Spleen (tissue), 11 donors: ENCODE data around the gene RND2. TPM values are rescaled to one million over a fixed set of nuclear protein-coding genes. Genes with fewer than 3 reads are reported as not detected.

Source experiments
- DNase-seq: peaks from one replicate; pipeline ENCODE4 v3.0.0-alpha.2; 2020
- H3K27ac ChIP-seq, 8 donors: fragments of 200-600 bp; sonication (generic) in 7 of 8; 1 replicate in 4 of 8; 2 replicates in 4 of 8; pipeline versions ENCODE4 v1.5.0 to v1.8.0; 2016 to 2021; ENCODE audit warnings: inconsistent platforms in 4 of 8, mild to moderate bottlenecking in 4 of 8, moderate library complexity in 1 of 8
- H3K27me3 ChIP-seq, 7 donors: fragments of 200-600 bp; sonication (generic) in 6 of 7; replicated peaks in 1 of 7; 1 replicate in 4 of 7; 2 replicates in 3 of 7; pipeline versions ENCODE4 v1.5.0 to v1.8.0; 2016 to 2021; ENCODE audit warnings: inconsistent platforms in 3 of 7, mild to moderate bottlenecking in 1 of 7
- H3K36me3 ChIP-seq, 6 donors: fragments of 200-600 bp; sonication (generic) in 5 of 6; 1 replicate in 4 of 6; 2 replicates in 2 of 6; pipeline versions ENCODE4 v1.5.0 to v1.8.0; 2016 to 2021; ENCODE audit warnings: inconsistent platforms in 2 of 6
- H3K4me1 ChIP-seq, 6 donors: fragments of 200-600 bp; sonication (generic) in 5 of 6; 1 replicate in 3 of 6; 2 replicates in 3 of 6; pipeline versions ENCODE4 v1.5.0 to v1.8.0; 2016 to 2021; ENCODE audit warnings: inconsistent platforms in 3 of 6
- H3K4me3 ChIP-seq, 8 donors: fragments of 200-600 bp; sonication (generic) in 7 of 8; 1 replicate in 4 of 8; 2 replicates in 4 of 8; pipeline versions ENCODE4 v1.5.0 to v1.8.0; 2016 to 2021; ENCODE audit warnings: inconsistent platforms in 4 of 8, mild to moderate bottlenecking in 4 of 8, moderate library complexity in 2 of 8
- H3K9me3 ChIP-seq, 8 donors: fragments of 200-600 bp; sonication (generic) in 7 of 8; 1 replicate in 4 of 8; 2 replicates in 4 of 8; pipeline versions ENCODE4 v1.5.0 to v1.8.0; 2016 to 2021; ENCODE audit warnings: inconsistent platforms in 4 of 8
- POLR2A ChIP-seq, 3 donors: fragments of 450-650 bp; IDR thresholded peaks; one replicate each; pipeline ENCODE4 v1.5.1; 2017; ENCODE audit warnings: antibody characterized with exemption in 3 of 3, mild to moderate bottlenecking in 1 of 3
- POLR2AphosphoS5 ChIP-seq, 3 donors: sonication (generic); formaldehyde crosslinking; IDR thresholded peaks; one replicate each; pipeline ENCODE4 v1.5.1; 2017; ENCODE audit warnings: antibody characterized with exemption in 3 of 3
- WGBS, 5 donors: extraction: QIAGEN DNeasy Blood & Tissue Kit in 3 of 5; methylation state at CpG; one replicate each; pipeline versions ENCODE4 v1.1.5 to v1.1.7; 2013 to 2018; 5-methylcytosine and 5-hydroxymethylcytosine counted together
- intact Hi-C: fragments of 100-400 bp; cut with DNase I; formaldehyde crosslinking; loops from one replicate; pipeline ENCODE4 v1.15.0; 2023; ENCODE audit warnings: low total_unique reads
- polyA plus RNA-seq, 3 donors: library from polyadenylated mRNA; stranded (reverse); fragments of 200-250 nt; gene quantifications; one replicate each; pipeline ENCODE4 v1.2.1, GENCODE V29; 2013
- total RNA-seq, 7 donors: library from RNA; depleted of rRNA in 3 of 7; stranded (reverse); fragments of >200 nt in 3 of 7; fragmentation: NEBNext Ultra II Directional in 4 of 7; extraction: Animal tissue kit (Norgen Biotek cat#: 25700) in 4 of 7; gene quantifications; one replicate each; pipeline versions ENCODE4 v1.1.0 to v1.2.1, GENCODE V29; 2016 to 2021
- TF ChIP-seq, protein P1 (sequence below), 11 experiments: fragments of 200-600 bp in 7 of 11; fragments of 450-650 bp in 4 of 11; sonication (generic) in 4 of 11; IDR thresholded peaks in 8 of 11; conservative IDR thresholded peaks in 3 of 11; 1 replicate in 7 of 11; 2 replicates in 4 of 11; pipeline versions ENCODE4 v1.4.0 to v1.8.0; 2016 to 2021; ENCODE audit warnings: antibody characterized with exemption in 11 of 11, inconsistent platforms in 4 of 11, mild to moderate bottlenecking in 1 of 11
- donor health status: healthy with polysubstance abuse.
- donor health status: DM: no; HTN: no; CAD: no; lungs with moderate emphysema.
- donor health status: DM: no; HTN: no; CAD: no.
- donor health status: Bipolar disorder and iron deficiency.
- donor health status: healthy.
- donor health status: DM: no; HTN: no; CAD: no.
- donor health status: DM: yes; HTN: yes; CAD: no.

Gene RND2
- total and polyA plus RNA-seq, 10 donors, result 0.09 to 0.47 (median 0.26) TPM

- Histone ChIP-seq H3K9me3 (no peaks in the 10 kb centered on the region), H3K4me3 (peak overlapping the region in 5 of 8 donors; percentile 62 to 97 (median 67)), H3K27me3 (no peaks in the 10 kb centered on the region), H3K4me1 (peaks cover 13 to 52% (median 42%) of the 10 kb centered on the region in 6 donors), H3K36me3 (peaks cover 0 to 62% (median 41%) of the 10 kb centered on the region in 6 donors), H3K27ac (peak overlapping the region; percentile 45 to 96 (median 90))
- 24 to 39% (median 28%) methylated on average over 5 of the region's 5 CpGs for WGBS, 5 donors
- intact Hi-C loops, result no loop called here
- no peak for DNase-seq
- TF ChIP-seq POLR2AphosphoS5 (IDR thresholded peaks at IDR 0.05) (no peak), POLR2A (IDR thresholded peaks at IDR 0.05) (no peak)
- TF ChIP-seq, protein P1, sequence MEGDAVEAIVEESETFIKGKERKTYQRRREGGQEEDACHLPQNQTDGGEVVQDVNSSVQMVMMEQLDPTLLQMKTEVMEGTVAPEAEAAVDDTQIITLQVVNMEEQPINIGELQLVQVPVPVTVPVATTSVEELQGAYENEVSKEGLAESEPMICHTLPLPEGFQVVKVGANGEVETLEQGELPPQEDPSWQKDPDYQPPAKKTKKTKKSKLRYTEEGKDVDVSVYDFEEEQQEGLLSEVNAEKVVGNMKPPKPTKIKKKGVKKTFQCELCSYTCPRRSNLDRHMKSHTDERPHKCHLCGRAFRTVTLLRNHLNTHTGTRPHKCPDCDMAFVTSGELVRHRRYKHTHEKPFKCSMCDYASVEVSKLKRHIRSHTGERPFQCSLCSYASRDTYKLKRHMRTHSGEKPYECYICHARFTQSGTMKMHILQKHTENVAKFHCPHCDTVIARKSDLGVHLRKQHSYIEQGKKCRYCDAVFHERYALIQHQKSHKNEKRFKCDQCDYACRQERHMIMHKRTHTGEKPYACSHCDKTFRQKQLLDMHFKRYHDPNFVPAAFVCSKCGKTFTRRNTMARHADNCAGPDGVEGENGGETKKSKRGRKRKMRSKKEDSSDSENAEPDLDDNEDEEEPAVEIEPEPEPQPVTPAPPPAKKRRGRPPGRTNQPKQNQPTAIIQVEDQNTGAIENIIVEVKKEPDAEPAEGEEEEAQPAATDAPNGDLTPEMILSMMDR (IDR thresholded peaks at IDR 0.05 in 8 of 11, conservative IDR thresholded peaks at IDR 0.05 in 3 of 11), result no peak
These were observed 27.5 kb upstream of the RND2 start for GRCh38 chr17:42997390-42997983.

- peak; percentile 98 for DNase-seq
- TF ChIP-seq, protein P1 (IDR thresholded peaks at IDR 0.05 in 8 of 11, conservative IDR thresholded peaks at IDR 0.05 in 3 of 11), result peak; percentile 93 to 100 (median 99)
- TF ChIP-seq POLR2AphosphoS5 (IDR thresholded peaks at IDR 0.05) (peak; percentile 95 to 98 (median 95)), POLR2A (IDR thresholded peaks at IDR 0.05) (peak in 1 of 3 donors; percentile 23)
- Histone ChIP-seq H3K4me1 (peaks cover 13 to 60% (median 48%) of the 10 kb centered on the region in 6 donors), H3K27me3 (no peaks in the 10 kb centered on the region), H3K4me3 (peak within 1 kb of the TSS; percentile 62 to 97 (median 73)), H3K9me3 (no peaks in the 10 kb centered on the region), H3K36me3 (peaks cover 0 to 62% (median 42%) of the 10 kb centered on the region in 6 donors), H3K27ac (peak within 1 kb of the TSS; percentile 82 to 96 (median 91))
- intact Hi-C loops, result no loop called here
- 0 to 1% (median 0%) methylated on average over 35 to 49 of the region's 49 CpGs for WGBS, 5 donors
These were observed 26.8 kb upstream of the RND2 start, which contains the start of gene RPL27 for GRCh38 chr17:42997984-42998938. TSS of gene RPL27 (plus strand) at chr17:42998419. CDS start at chr17:42998751, 332 bp downstream.

GRCh38 chr17:42999003-42999525 is 26.0 kb upstream of the RND2 start:
- no peak for DNase-seq
- no peaks in the 10 kb centered on the region for H3K27me3 ChIP-seq
- H3K27ac ChIP-seq, result peak overlapping the region; percentile 82 to 96 (median 91)
- H3K4me1 ChIP-seq, result peaks cover 13 to 66% (median 52%) of the 10 kb centered on the region in 6 donors
- H3K9me3 ChIP-seq, result no peaks in the 10 kb centered on the region
- H3K36me3 ChIP-seq, result peaks cover 0 to 62% (median 43%) of the 10 kb centered on the region in 6 donors
- TF ChIP-seq, protein P1 (IDR thresholded peaks at IDR 0.05 in 8 of 11, conservative IDR thresholded peaks at IDR 0.05 in 3 of 11), result no peak
- TF ChIP-seq POLR2AphosphoS5 (IDR thresholded peaks at IDR 0.05), result no peak
- TF ChIP-seq POLR2A (IDR thresholded peaks at IDR 0.05), result no peak
- 7 to 21% (median 15%) methylated on average over 10 of the region's 10 CpGs for WGBS, 5 donors
- H3K4me3 ChIP-seq, result peak overlapping the region; percentile 62 to 97 (median 73)
- intact Hi-C loops, result no loop called here
